HEK293 (cell line): ENCODE results near the gene TCEAL8.

Source experiments
- CTCF ChIA-PET: fragments of 350-600 bp; formaldehyde crosslinking; extraction: SDS; loops from one replicate; lab custom pipeline; 2021; ENCODE audit warnings: antibody characterized with exemption; lab: Yijun Ruan, JAX
- POLR2A ChIA-PET: fragments of 300-600 bp; formaldehyde crosslinking; extraction: SDS; loops from one replicate; lab custom pipeline; 2020; ENCODE audit warnings: antibody characterized with exemption, inconsistent platforms; lab: Yijun Ruan, JAX
- H3K27ac ChIP-seq: fragments of 200-500 bp; sonication (Bioruptor generic); 2 replicates; pipeline ENCODE4 v1.5.1; 2014; ENCODE audit warnings: low read depth, low read length, control low read depth, inconsistent platforms; ENCODE audit errors: extremely low read depth
- H3K36me3 ChIP-seq, 2 experiments: fragments of 200-500 bp in 1 of 2; sonication (Bioruptor generic) in 1 of 2; 1 replicate in 1 of 2; 2 replicates in 1 of 2; pipeline ENCODE4 v1.5.1; 2014 to 2017; ENCODE audit warnings: inconsistent platforms in 2 of 2, low read length in 2 of 2; ENCODE audit not compliant: control insufficient read depth in 2 of 2, insufficient read depth in 1 of 2
- H3K4me1 ChIP-seq: fragments of 200-500 bp; sonication (Bioruptor generic); 2 replicates; pipeline ENCODE4 v1.5.1; 2014; ENCODE audit warnings: mild to moderate bottlenecking, low read length, inconsistent platforms; ENCODE audit not compliant: control insufficient read depth, insufficient read depth
- H3K4me3 ChIP-seq: 2 replicates; pipeline ENCODE4 v1.5.1; 2011; ENCODE audit warnings: low read depth, mild to moderate bottlenecking, control low read depth, low read length, moderate library complexity
- H3K9me3 ChIP-seq: fragments of 200-500 bp; sonication (Bioruptor generic); 2 replicates; pipeline ENCODE4 v1.5.1; 2014; ENCODE audit warnings: low read depth, low read length, inconsistent platforms; ENCODE audit not compliant: control insufficient read depth, insufficient read depth
- GLIS2 ChIP-seq: fragments of 450-650 bp; formaldehyde crosslinking; IDR thresholded peaks from 2 replicates; pipeline ENCODE4 v1.5.1; 2016; ENCODE audit warnings: missing biosample characterization, missing genetic modification characterization
- KLF10 ChIP-seq: fragments of 450-650 bp; IDR thresholded peaks from 2 replicates; pipeline ENCODE4 v1.5.1; 2018; ENCODE audit warnings: missing biosample characterization, mild to moderate bottlenecking, missing genetic modification characterization
- WT1 ChIP-seq: fragments of 450-650 bp; formaldehyde crosslinking; IDR thresholded peaks from 2 replicates; pipeline ENCODE4 v1.5.1; 2016; ENCODE audit warnings: missing biosample characterization, missing genetic modification characterization
- YY2 ChIP-seq: fragments of 450-650 bp; formaldehyde crosslinking; IDR thresholded peaks from 2 replicates; pipeline ENCODE4 v1.5.1; 2016; ENCODE audit warnings: missing biosample characterization, missing genetic modification characterization
- ZIC2 ChIP-seq: fragments of 450-650 bp; formaldehyde crosslinking; IDR thresholded peaks from 2 replicates; pipeline ENCODE4 v1.5.1; 2016; ENCODE audit warnings: missing biosample characterization, missing genetic modification characterization
- ZNF132 ChIP-seq: fragments of 450-650 bp; formaldehyde crosslinking; IDR thresholded peaks from 2 replicates; pipeline ENCODE4 v1.5.1; 2017; ENCODE audit warnings: missing biosample characterization, missing genetic modification characterization, borderline replicate concordance
- ZNF133 ChIP-seq: fragments of 450-650 bp; formaldehyde crosslinking; IDR thresholded peaks from 2 replicates; pipeline ENCODE4 v1.5.1; 2016; ENCODE audit warnings: missing biosample characterization, missing genetic modification characterization
- ZNF138 ChIP-seq: fragments of 450-650 bp; formaldehyde crosslinking; IDR thresholded peaks from 2 replicates; pipeline ENCODE4 v1.5.1; 2016; ENCODE audit warnings: missing biosample characterization, missing genetic modification characterization, borderline replicate concordance
- ZNF174 ChIP-seq: fragments of 450-650 bp; formaldehyde crosslinking; IDR thresholded peaks from 2 replicates; pipeline ENCODE4 v1.5.0; 2017; ENCODE audit warnings: missing biosample characterization, mild to moderate bottlenecking, missing genetic modification characterization
- ZNF221 ChIP-seq: fragments of 450-650 bp; formaldehyde crosslinking; IDR thresholded peaks from 2 replicates; pipeline ENCODE4 v1.5.1; 2017; ENCODE audit warnings: missing biosample characterization, missing genetic modification characterization, borderline replicate concordance
- ZNF510 ChIP-seq: fragments of 450-650 bp; formaldehyde crosslinking; IDR thresholded peaks from 2 replicates; pipeline ENCODE4 v1.5.1; 2018; ENCODE audit warnings: mild to moderate bottlenecking, missing genetic modification characterization, missing biosample characterization; ENCODE audit not compliant: insufficient replicate concordance
- ZNF621 ChIP-seq: fragments of 450-650 bp; formaldehyde crosslinking; IDR thresholded peaks from 2 replicates; pipeline ENCODE4 v1.5.1; 2017; ENCODE audit warnings: missing biosample characterization, missing genetic modification characterization
- ZNF654 ChIP-seq: fragments of 450-650 bp; formaldehyde crosslinking; IDR thresholded peaks from 2 replicates; pipeline ENCODE4 v1.5.1; 2016; ENCODE audit warnings: low read depth, missing biosample characterization, missing genetic modification characterization
- ZNF664 ChIP-seq: fragments of 450-650 bp; formaldehyde crosslinking; IDR thresholded peaks from 2 replicates; pipeline ENCODE4 v1.5.1; 2016; ENCODE audit warnings: missing biosample characterization, missing genetic modification characterization
- ZNF670 ChIP-seq: fragments of 450-650 bp; formaldehyde crosslinking; IDR thresholded peaks from 2 replicates; pipeline ENCODE4 v1.5.1; 2016; ENCODE audit warnings: missing biosample characterization, missing genetic modification characterization, low read depth
- ZNF677 ChIP-seq: fragments of 450-650 bp; IDR thresholded peaks from 2 replicates; pipeline ENCODE4 v1.5.0; 2018; ENCODE audit warnings: missing biosample characterization, mild to moderate bottlenecking, missing genetic modification characterization, moderate library complexity
- ZNF701 ChIP-seq: fragments of 450-650 bp; formaldehyde crosslinking; IDR thresholded peaks from 2 replicates; pipeline ENCODE4 v1.5.1; 2016; ENCODE audit warnings: missing biosample characterization, missing genetic modification characterization
- ZNF777 ChIP-seq: fragments of 450-650 bp; formaldehyde crosslinking; IDR thresholded peaks from 2 replicates; pipeline ENCODE4 v1.5.1; 2017; ENCODE audit warnings: missing biosample characterization, missing genetic modification characterization, borderline replicate concordance
- ZNF792 ChIP-seq: fragments of 450-650 bp; formaldehyde crosslinking; IDR thresholded peaks from 2 replicates; pipeline ENCODE4 v1.5.1; 2016; ENCODE audit warnings: missing biosample characterization, missing genetic modification characterization
- TF ChIP-seq, protein P1 (sequence below): fragments of 450-650 bp; formaldehyde crosslinking; IDR thresholded peaks from 2 replicates; pipeline ENCODE4 v1.5.1; 2016; ENCODE audit warnings: missing biosample characterization, missing genetic modification characterization
- TF ChIP-seq, protein P2 (sequence below): fragments of 450-650 bp; formaldehyde crosslinking; IDR thresholded peaks from 2 replicates; pipeline ENCODE4 v1.5.1; 2016; ENCODE audit warnings: missing biosample characterization, missing genetic modification characterization
- TF ChIP-seq, protein P3 (sequence below): fragments of 450-650 bp; formaldehyde crosslinking; IDR thresholded peaks from 2 replicates; pipeline ENCODE4 v1.5.1; 2017; ENCODE audit warnings: missing biosample characterization, missing genetic modification characterization
- TF ChIP-seq, protein P4 (sequence below): fragments of 450-650 bp; formaldehyde crosslinking; IDR thresholded peaks from 2 replicates; pipeline ENCODE4 v1.5.1; 2016; ENCODE audit warnings: missing biosample characterization, missing genetic modification characterization

The TCEAL8 gene

DNA sequence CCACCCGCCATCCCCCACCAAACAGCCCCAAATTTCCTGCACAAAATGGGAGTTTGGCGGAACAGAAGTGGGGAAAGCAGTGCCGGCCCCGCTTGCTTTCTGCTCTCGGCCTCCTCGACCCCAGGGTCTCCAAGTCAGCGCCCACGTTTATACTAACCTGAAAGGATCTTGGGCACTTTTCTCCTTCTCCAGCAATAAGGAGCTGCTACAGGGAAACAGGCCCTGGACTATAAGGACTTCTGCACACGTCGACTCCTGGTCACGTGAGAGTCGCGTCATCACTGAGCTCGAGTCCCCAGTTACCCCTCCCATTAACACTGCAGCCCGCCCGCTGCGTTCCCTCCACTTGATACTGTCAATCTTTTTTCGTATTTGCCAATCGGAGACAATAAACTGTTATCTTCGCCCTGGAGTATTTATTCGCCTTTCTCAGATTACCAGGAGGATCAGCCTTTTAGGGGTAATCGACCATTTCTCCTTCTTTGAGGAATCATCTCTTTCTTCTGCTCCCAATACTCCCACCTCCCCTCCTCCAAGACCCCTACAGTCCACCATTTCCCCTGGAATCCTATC, at the start of gene TCEAL8 (continued):
- TF ChIP-seq, protein P1, sequence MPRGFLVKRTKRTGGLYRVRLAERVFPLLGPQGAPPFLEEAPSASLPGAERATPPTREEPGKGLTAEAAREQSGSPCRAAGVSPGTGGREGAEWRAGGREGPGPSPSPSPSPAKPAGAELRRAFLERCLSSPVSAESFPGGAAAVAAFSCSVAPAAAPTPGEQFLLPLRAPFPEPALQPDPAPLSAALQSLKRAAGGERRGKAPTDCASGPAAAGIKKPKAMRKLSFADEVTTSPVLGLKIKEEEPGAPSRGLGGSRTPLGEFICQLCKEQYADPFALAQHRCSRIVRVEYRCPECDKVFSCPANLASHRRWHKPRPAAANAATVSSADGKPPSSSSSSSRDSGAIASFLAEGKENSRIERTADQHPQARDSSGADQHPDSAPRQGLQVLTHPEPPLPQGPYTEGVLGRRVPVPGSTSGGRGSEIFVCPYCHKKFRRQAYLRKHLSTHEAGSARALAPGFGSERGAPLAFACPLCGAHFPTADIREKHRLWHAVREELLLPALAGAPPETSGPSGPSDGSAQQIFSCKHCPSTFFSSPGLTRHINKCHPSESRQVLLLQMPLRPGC (tag by site-specific recombination) = no peak

DNA sequence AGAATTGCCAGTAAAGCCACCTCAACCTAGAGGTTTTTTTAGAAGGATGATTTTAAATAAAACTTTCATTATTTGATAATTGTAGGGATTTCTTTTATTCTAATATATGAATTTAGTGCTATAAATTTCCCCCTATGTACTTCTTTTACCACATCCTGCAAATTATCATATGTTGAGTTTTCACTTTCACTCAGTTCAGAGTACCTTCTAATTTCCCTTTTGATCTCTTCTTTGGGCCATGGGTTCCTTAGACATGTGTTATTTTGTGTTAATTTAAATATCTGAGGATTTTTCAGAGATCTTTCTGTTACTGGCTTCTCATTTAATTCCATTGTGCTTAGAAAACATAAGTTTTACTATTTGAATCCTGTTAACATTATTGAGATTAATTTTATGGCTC, 49.8 kb upstream of the TCEAL8 start:
- Histone ChIP-seq H3K4me3 (no peak overlapping the region), H3K4me1 (no peaks in the 10 kb centered on the region), H3K27ac (no peak overlapping the region), H3K36me3 (no peaks in the 10 kb centered on the region), H3K9me3 (no peaks in the 10 kb centered on the region)
- no peak for TF ChIP-seq ZNF701 (tag by site-specific recombination)
- TF ChIP-seq, protein P2, sequence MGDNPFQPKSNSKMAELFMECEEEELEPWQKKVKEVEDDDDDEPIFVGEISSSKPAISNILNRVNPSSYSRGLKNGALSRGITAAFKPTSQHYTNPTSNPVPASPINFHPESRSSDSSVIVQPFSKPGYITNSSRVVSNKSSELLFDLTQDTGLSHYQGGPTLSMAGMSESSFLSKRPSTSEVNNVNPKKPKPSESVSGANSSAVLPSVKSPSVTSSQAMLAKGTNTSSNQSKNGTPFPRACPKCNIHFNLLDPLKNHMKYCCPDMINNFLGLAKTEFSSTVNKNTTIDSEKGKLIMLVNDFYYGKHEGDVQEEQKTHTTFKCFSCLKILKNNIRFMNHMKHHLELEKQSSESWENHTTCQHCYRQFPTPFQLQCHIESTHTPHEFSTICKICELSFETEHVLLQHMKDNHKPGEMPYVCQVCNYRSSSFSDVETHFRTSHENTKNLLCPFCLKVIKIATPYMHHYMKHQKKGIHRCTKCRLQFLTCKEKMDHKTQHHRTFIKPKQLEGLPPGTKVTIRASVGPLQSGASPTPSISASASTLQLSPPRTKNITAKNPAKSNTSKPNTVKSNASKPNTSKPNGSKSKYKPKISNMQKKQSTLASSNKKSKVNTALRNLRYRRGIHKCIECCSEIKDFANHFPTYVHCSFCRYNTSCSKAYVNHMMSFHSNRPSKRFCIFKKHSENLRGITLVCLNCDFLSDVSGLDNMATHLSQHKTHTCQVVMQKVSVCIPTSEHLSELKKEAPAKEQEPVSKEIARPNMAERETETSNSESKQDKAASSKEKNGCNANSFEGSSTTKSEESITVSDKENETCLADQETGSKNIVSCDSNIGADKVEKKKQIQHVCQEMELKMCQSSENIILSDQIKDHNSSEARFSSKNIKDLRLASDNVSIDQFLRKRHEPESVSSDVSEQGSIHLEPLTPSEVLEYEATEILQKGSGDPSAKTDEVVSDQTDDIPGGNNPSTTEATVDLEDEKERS (tag by site-specific recombination) = no peak
- ChIA-PET POLR2A (no interaction called here), CTCF (no interaction called here)

DNA sequence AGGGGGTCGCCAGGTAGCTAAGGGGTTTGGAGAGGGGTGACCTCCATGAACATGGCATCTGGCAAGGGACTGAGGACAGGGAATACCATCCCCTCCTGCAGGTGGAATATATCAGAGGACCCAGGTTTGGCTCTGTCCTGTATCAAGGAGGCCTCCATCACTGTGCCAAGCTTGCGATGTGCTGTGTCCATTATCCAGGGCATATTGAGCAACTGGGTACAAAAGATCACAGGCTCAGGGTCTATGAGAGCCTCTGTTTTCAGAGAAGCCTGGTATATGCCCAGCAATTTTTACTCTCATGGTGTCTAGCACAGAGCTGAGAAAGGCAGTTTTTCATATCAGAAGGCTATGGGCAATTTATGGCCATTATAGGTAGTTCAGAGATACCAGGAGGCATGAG, 38.2 kb upstream of the TCEAL8 start:
- TF ChIP-seq ZIC2 (tag by site-specific recombination) = no peak
- TF ChIP-seq ZNF777 = no peak
- no peak for TF ChIP-seq ZNF133 (tag by site-specific recombination)
- TF ChIP-seq, protein P3, sequence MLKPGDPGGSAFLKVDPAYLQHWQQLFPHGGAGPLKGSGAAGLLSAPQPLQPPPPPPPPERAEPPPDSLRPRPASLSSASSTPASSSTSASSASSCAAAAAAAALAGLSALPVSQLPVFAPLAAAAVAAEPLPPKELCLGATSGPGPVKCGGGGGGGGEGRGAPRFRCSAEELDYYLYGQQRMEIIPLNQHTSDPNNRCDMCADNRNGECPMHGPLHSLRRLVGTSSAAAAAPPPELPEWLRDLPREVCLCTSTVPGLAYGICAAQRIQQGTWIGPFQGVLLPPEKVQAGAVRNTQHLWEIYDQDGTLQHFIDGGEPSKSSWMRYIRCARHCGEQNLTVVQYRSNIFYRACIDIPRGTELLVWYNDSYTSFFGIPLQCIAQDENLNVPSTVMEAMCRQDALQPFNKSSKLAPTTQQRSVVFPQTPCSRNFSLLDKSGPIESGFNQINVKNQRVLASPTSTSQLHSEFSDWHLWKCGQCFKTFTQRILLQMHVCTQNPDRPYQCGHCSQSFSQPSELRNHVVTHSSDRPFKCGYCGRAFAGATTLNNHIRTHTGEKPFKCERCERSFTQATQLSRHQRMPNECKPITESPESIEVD (tag by site-specific recombination) = no peak
- no peak for TF ChIP-seq ZNF664
- no peak for TF ChIP-seq YY2 (tag by site-specific recombination)
- no peak for TF ChIP-seq ZNF138 (tag by site-specific recombination)
- no peak for TF ChIP-seq ZNF677 (tag by site-specific recombination)
- no peak for TF ChIP-seq ZNF670 (tag by site-specific recombination)
- ChIA-PET POLR2A (no interaction called here), CTCF (interaction anchor here (0.6 kb wide), 1 partner anchor 114 kb away, joined by 5 read pairs; no protein-coding TSS in a partner anchor)
- no peak overlapping the region for H3K4me3 ChIP-seq
- H3K4me1 ChIP-seq = no peaks in the 10 kb centered on the region
- H3K36me3 ChIP-seq = no peaks in the 10 kb centered on the region
- H3K9me3 ChIP-seq = no peaks in the 10 kb centered on the region
- no peak overlapping the region for H3K27ac ChIP-seq

DNA sequence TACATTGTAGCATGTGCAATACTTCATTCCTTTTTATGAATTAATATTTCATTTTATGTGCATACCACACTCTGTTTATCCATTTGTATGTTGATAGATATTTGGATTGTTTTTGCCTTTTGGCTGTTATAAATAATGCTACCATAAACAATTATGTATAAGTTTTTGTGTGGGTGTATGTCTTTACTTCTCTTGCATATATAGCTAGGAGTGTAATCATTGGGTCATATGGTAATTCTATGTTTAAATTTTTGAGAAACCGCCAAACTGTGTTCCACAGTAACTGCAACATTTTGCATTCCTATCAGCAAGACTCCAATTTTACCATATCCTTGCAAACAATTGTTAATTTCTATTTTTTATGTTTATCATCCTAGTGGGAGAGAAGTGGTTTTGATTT, 24.7 kb upstream of the TCEAL8 start:
- H3K9me3 ChIP-seq = no peaks in the 10 kb centered on the region; the same call in 1 of the 2 replicates
- no peak overlapping the region for H3K27ac ChIP-seq
- CTCF ChIA-PET = no interaction called here
- no peaks in the 10 kb centered on the region for H3K36me3 ChIP-seq
- no peaks in the 10 kb centered on the region for H3K4me1 ChIP-seq
- H3K4me3 ChIP-seq = no peak overlapping the region
- POLR2A ChIA-PET = no interaction called here
- no peak for TF ChIP-seq ZNF654
- no peak for TF ChIP-seq WT1 (tag by site-specific recombination)
- TF ChIP-seq ZNF621 (tag by site-specific recombination) = no peak
- no peak for TF ChIP-seq ZNF792
- TF ChIP-seq KLF10 (tag by site-specific recombination) = no peak
- TF ChIP-seq, protein P4, sequence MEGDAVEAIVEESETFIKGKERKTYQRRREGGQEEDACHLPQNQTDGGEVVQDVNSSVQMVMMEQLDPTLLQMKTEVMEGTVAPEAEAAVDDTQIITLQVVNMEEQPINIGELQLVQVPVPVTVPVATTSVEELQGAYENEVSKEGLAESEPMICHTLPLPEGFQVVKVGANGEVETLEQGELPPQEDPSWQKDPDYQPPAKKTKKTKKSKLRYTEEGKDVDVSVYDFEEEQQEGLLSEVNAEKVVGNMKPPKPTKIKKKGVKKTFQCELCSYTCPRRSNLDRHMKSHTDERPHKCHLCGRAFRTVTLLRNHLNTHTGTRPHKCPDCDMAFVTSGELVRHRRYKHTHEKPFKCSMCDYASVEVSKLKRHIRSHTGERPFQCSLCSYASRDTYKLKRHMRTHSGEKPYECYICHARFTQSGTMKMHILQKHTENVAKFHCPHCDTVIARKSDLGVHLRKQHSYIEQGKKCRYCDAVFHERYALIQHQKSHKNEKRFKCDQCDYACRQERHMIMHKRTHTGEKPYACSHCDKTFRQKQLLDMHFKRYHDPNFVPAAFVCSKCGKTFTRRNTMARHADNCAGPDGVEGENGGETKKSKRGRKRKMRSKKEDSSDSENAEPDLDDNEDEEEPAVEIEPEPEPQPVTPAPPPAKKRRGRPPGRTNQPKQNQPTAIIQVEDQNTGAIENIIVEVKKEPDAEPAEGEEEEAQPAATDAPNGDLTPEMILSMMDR = no peak
- no peak for TF ChIP-seq ZNF510 (tag by site-specific recombination)
- no peak for TF ChIP-seq GLIS2 (tag by site-specific recombination)
- TF ChIP-seq ZNF174 (tag by site-specific recombination) = no peak
- TF ChIP-seq ZNF221 = no peak
- no peak for TF ChIP-seq ZNF701 (tag by site-specific recombination)
- TF ChIP-seq ZNF132 (tag by site-specific recombination) = no peak
